ENCODE data around the gene TMEM176B.
"Not testable (repeated sequence)": the region's sequence is repeated elsewhere in the genome, so short reads cannot be mapped to it uniquely, and the experiment has no call there.

The TMEM176B gene

GRCh38 chr7:150788474-150789269 is 11.5 kb downstream of the TMEM176B start:
- no peak for DNase-seq

- peak; percentile 9 for DNase-seq
Measured at GRCh38 chr7:150787321-150788281, 12.6 kb downstream of the TMEM176B start.

GRCh38 chr7:150784954-150785353 is 15.2 kb downstream of the TMEM176B start:
- DNase-seq = no peak

- DNase-seq = no peak
Measured at GRCh38 chr7:150784120-150784736, 15.9 kb downstream of the TMEM176B start.

- DNase-seq = no peak
Measured at GRCh38 chr7:150781961-150782360, 18.2 kb downstream of the TMEM176B start.

- DNase-seq = no peak
Measured at GRCh38 chr7:150781103-150781502, 19.1 kb downstream of the TMEM176B start.

- no peak for DNase-seq
Measured at GRCh38 chr7:150780292-150780691, 19.9 kb downstream of the TMEM176B start.

- DNase-seq = peak; percentile 74
Measured at GRCh38 chr7:150778738-150779301, 21.3 kb downstream of the TMEM176B start.

GRCh38 chr7:150778014-150778737 is 22.0 kb downstream of the TMEM176B start:
- DNase-seq = no peak

GRCh38 chr7:150774131-150774530 is 26.0 kb downstream of the TMEM176B start:
- DNase-seq = not testable (repeated sequence)

- DNase-seq = no peak
Measured at GRCh38 chr7:150769768-150770167, 30.4 kb downstream of the TMEM176B start.

- no peak for DNase-seq
Measured at GRCh38 chr7:150766334-150766709, 33.8 kb downstream of the TMEM176B start.

- no peak for DNase-seq
Measured at GRCh38 chr7:150759479-150759878, 40.7 kb downstream of the TMEM176B start.

- DNase-seq = peak; percentile 1
Measured at GRCh38 chr7:150756858-150757257, 43.3 kb downstream of the TMEM176B start.

GRCh38 chr7:150756166-150756565 is 44.0 kb downstream of the TMEM176B start:
- no peak for DNase-seq

GRCh38 chr7:150755473-150756099 is 44.6 kb downstream of the TMEM176B start:
- DNase-seq = no peak

GRCh38 chr7:150754951-150755350 is 45.2 kb downstream of the TMEM176B start:
- DNase-seq = no peak

GRCh38 chr7:150753826-150754603 is 46.1 kb downstream of the TMEM176B start:
- DNase-seq = no peak

- no peak for DNase-seq
Measured at GRCh38 chr7:150753239-150753638, 46.9 kb downstream of the TMEM176B start.

- DNase-seq = no peak
Measured at GRCh38 chr7:150751702-150752101, 48.5 kb downstream of the TMEM176B start.

GRCh38 chr7:150748376-150748775 is 51.8 kb downstream of the TMEM176B start:
- no peak for DNase-seq

Measured in COR-L47 (cell line).